ENCODE data around the gene RALGAPA2. TPM values are rescaled to one million over a fixed set of nuclear protein-coding genes. Genes with fewer than 3 reads are reported as not detected.
A peak's percentile ranks its signal among the peaks of the same experiment; 100 is the strongest.

The RALGAPA2 gene
- total RNA-seq, 2 experiments from 2014 or later = 20.2 to 26.4 TPM

- Mint-ChIP-seq H3K4me3 (peak overlapping the region; percentile 77), H3K36me3 (ENCODE audit: low read depth) (peaks cover 5% of the 10 kb centered on the region), H3K4me1 (peaks cover 24% of the 10 kb centered on the region), H3K27me3 (peaks cover 54% of the 10 kb centered on the region), H3K9me3 (ENCODE audit: low read depth) (no peaks in the 10 kb centered on the region), H3K27ac (peak overlapping the region; percentile 64)
- ChIA-PET CTCF (interaction anchor here (0.8 to 1.6 kb wide), 5 partner anchors 10 to 189 kb away, joined by 3 to 4 read pairs (median 3); no protein-coding TSS in a partner anchor), POLR2A (no interaction called here)
- ATAC-seq = no peak
- no peak for DNase-seq
- intact Hi-C loops (cut with DNase I, micrococcal nuclease) = no loop called here
Measured at GRCh38 chr20:20370094-20370575, 342.3 kb downstream of the RALGAPA2 start.

- Mint-ChIP-seq H3K9me3 (ENCODE audit: low read depth) (no peaks in the 10 kb centered on the region), H3K36me3 (ENCODE audit: low read depth) (peaks cover 5% of the 10 kb centered on the region), H3K27me3 (peaks cover 56% of the 10 kb centered on the region), H3K4me3 (peak overlapping the region; percentile 77), H3K4me1 (peaks cover 24% of the 10 kb centered on the region), H3K27ac (peak overlapping the region; percentile 64)
- CTCF ChIA-PET = interaction anchor here (0.8 to 1.6 kb wide), 3 partner anchors 9 to 82 kb away, joined by 3 to 4 read pairs (median 3); no protein-coding TSS in a partner anchor
- ATAC-seq (peak; percentile 10), DNase-seq (peak; percentile 59)
- POLR2A ChIA-PET = interaction anchor here (0.6 kb wide), 1 partner anchor 122 kb away, joined by 11 read pairs; no protein-coding TSS in a partner anchor
- intact Hi-C loops (cut with DNase I, micrococcal nuclease) = loop anchor here (2.0 to 10.0 kb wide), 7 partner anchors 118 to 1145 kb away; partner anchors contain the start of genes LINC00237 (in 1 of the 2), NKX2-2 (in 1 of the 2), RALGAPA2 (in 1 of the 2) and XRN2 (in 1 of the 2)
Measured at GRCh38 chr20:20369250-20370093, 343.0 kb downstream of the RALGAPA2 start.

GRCh38 chr20:20368418-20369249 is 343.8 kb downstream of the RALGAPA2 start:
- intact Hi-C loops (cut with DNase I, micrococcal nuclease) = loop anchor here (2.0 to 10.0 kb wide), 7 partner anchors 119 to 1146 kb away; partner anchors contain the start of genes LINC00237 (in 1 of the 2), NKX2-2 (in 1 of the 2), RALGAPA2 (in 1 of the 2) and XRN2 (in 1 of the 2)
- H3K4me3 Mint-ChIP-seq = peak overlapping the region; percentile 33
- H3K27me3 Mint-ChIP-seq = peaks cover 56% of the 10 kb centered on the region
- H3K27ac Mint-ChIP-seq = no peak overlapping the region
- H3K36me3 Mint-ChIP-seq (ENCODE audit: low read depth) = peaks cover 5% of the 10 kb centered on the region
- H3K9me3 Mint-ChIP-seq (ENCODE audit: low read depth) = no peaks in the 10 kb centered on the region
- DNase-seq (peak; percentile 41), ATAC-seq (peak; percentile 23)
- H3K4me1 Mint-ChIP-seq = peaks cover 29% of the 10 kb centered on the region
- ChIA-PET CTCF (interaction anchor here (1.0 kb wide), 1 partner anchor 9 kb away, joined by 3 read pairs; no protein-coding TSS in a partner anchor), POLR2A (interaction anchor here (0.6 to 1.4 kb wide), 2 partner anchors 123 to 129 kb away, joined by 3 to 11 read pairs; no protein-coding TSS in a partner anchor)

- no peaks in the 10 kb centered on the region for H3K9me3 Mint-ChIP-seq (ENCODE audit: low read depth)
- intact Hi-C loops (cut with DNase I, micrococcal nuclease) = loop anchor here (2.0 to 10.0 kb wide), 7 partner anchors 120 to 1147 kb away; partner anchors contain the start of genes LINC00237 (in 1 of the 2), NKX2-2 (in 1 of the 2), RALGAPA2 (in 1 of the 2) and XRN2 (in 1 of the 2)
- DNase-seq = peak; percentile 62
- peaks cover 27% of the 10 kb centered on the region for H3K4me1 Mint-ChIP-seq
- peak; percentile 52 for ATAC-seq
- peak within 1 kb of the TSS; percentile 66 for H3K4me3 Mint-ChIP-seq
- ChIA-PET POLR2A (interaction anchor here (1.4 kb wide), 1 partner anchor 130 kb away, joined by 3 read pairs; no protein-coding TSS in a partner anchor), CTCF (interaction anchor here (0.7 to 1.0 kb wide), 2 partner anchors 8 to 1059 kb away, joined by 3 to 4 read pairs; no protein-coding TSS in a partner anchor)
- H3K27ac Mint-ChIP-seq = no peak within 1 kb of the TSS
- H3K36me3 Mint-ChIP-seq (ENCODE audit: low read depth) = peaks cover 5% of the 10 kb centered on the region
- peaks cover 60% of the 10 kb centered on the region for H3K27me3 Mint-ChIP-seq
Measured at GRCh38 chr20:20367575-20368417, 344.6 kb downstream of the RALGAPA2 start, which contains the start of gene INSM1. INSM1 (plus strand) TSS chr20:20368104; CDS start chr20:20368268, 164 bp downstream.

GRCh38 chr20:20366876-20367574 is 345.4 kb downstream of the RALGAPA2 start:
- intact Hi-C loops (cut with DNase I, micrococcal nuclease) = loop anchor here (5.0 to 10.0 kb wide), 6 partner anchors 120 to 1148 kb away; partner anchors contain the start of genes LINC00237 (in 1 of the 2), NKX2-2 (in 1 of the 2), RALGAPA2 (in 1 of the 2) and XRN2 (in 1 of the 2)
- POLR2A ChIA-PET = interaction anchor here (0.6 kb wide), 1 partner anchor 122 kb away, joined by 3 read pairs; no protein-coding TSS in a partner anchor
- Mint-ChIP-seq H3K36me3 (ENCODE audit: low read depth) (peaks cover 5% of the 10 kb centered on the region), H3K27me3 (peaks cover 60% of the 10 kb centered on the region), H3K9me3 (ENCODE audit: low read depth) (no peaks in the 10 kb centered on the region), H3K4me1 (peaks cover 26% of the 10 kb centered on the region), H3K27ac (no peak overlapping the region), H3K4me3 (peak overlapping the region; percentile 66)
- ATAC-seq (no peak), DNase-seq (peak; percentile 39)
- CTCF ChIA-PET = interaction anchor here (0.6 to 0.7 kb wide), 2 partner anchors 35 to 1060 kb away, joined by 3 to 4 read pairs; no protein-coding TSS in a partner anchor

- CTCF ChIA-PET = interaction anchor here (0.6 kb wide), 1 partner anchor 34 kb away, joined by 3 read pairs; no protein-coding TSS in a partner anchor
- POLR2A ChIA-PET = interaction anchor here (0.6 kb wide), 1 partner anchor 122 kb away, joined by 3 read pairs; no protein-coding TSS in a partner anchor
- intact Hi-C loops (cut with DNase I, micrococcal nuclease) = loop anchor here (5.0 to 10.0 kb wide), 6 partner anchors 121 to 1148 kb away; partner anchors contain the start of genes LINC00237 (in 1 of the 2), NKX2-2 (in 1 of the 2), RALGAPA2 (in 1 of the 2) and XRN2 (in 1 of the 2)
Measured at GRCh38 chr20:20366551-20366875, 345.9 kb downstream of the RALGAPA2 start.

GRCh38 chr20:20365480-20366161 is 346.8 kb downstream of the RALGAPA2 start:
- Mint-ChIP-seq H3K9me3 (ENCODE audit: low read depth) (no peaks in the 10 kb centered on the region), H3K4me3 (peak overlapping the region; percentile 38), H3K4me1 (peaks cover 30% of the 10 kb centered on the region), H3K36me3 (ENCODE audit: low read depth) (peaks cover 3% of the 10 kb centered on the region), H3K27ac (peak overlapping the region; percentile 40), H3K27me3 (peaks cover 61% of the 10 kb centered on the region)
- DNase-seq (peak; percentile 62), ATAC-seq (peak; percentile 28)
- intact Hi-C loops (cut with DNase I, micrococcal nuclease) = loop anchor here (2.0 to 10.0 kb wide), 8 partner anchors 47 to 1149 kb away; partner anchors contain the start of genes LINC00237 (in 1 of the 2), NKX2-2 (in 1 of the 2), RALGAPA2 (in 1 of the 2) and XRN2 (in 1 of the 2)
- POLR2A ChIA-PET = no interaction called here
- CTCF ChIA-PET = no interaction called here

More at GRCh38 chr20:20366551-20366875, 345.9 kb downstream of the RALGAPA2 start:
- no peaks in the 10 kb centered on the region for H3K9me3 Mint-ChIP-seq (ENCODE audit: low read depth)
- no peak overlapping the region for H3K27ac Mint-ChIP-seq
- peaks cover 4% of the 10 kb centered on the region for H3K36me3 Mint-ChIP-seq (ENCODE audit: low read depth)
- peaks cover 25% of the 10 kb centered on the region for H3K4me1 Mint-ChIP-seq
- ATAC-seq = no peak
- peak overlapping the region; percentile 23 for H3K4me3 Mint-ChIP-seq
- no peak for DNase-seq
- H3K27me3 Mint-ChIP-seq = peaks cover 58% of the 10 kb centered on the region

- intact Hi-C loops (cut with DNase I, micrococcal nuclease) = loop anchor here (2.0 to 10.0 kb wide), 11 partner anchors 48 to 1150 kb away; partner anchors contain the start of genes NKX2-2 (in 2 of the 2), LINC00237 (in 1 of the 2), NKX2-4 (in 1 of the 2) and RALGAPA2 (in 1 of the 2)
- peak overlapping the region; percentile 51 for H3K4me3 Mint-ChIP-seq
- DNase-seq (no peak), ATAC-seq (no peak)
- no peaks in the 10 kb centered on the region for H3K9me3 Mint-ChIP-seq (ENCODE audit: low read depth)
- POLR2A ChIA-PET = no interaction called here
- peaks cover 34% of the 10 kb centered on the region for H3K4me1 Mint-ChIP-seq
- CTCF ChIA-PET = no interaction called here
- H3K27me3 Mint-ChIP-seq = peaks cover 61% of the 10 kb centered on the region
- peaks cover under 1% of the 10 kb centered on the region for H3K36me3 Mint-ChIP-seq (ENCODE audit: low read depth)
- H3K27ac Mint-ChIP-seq = peak overlapping the region; percentile 40
Measured at GRCh38 chr20:20364593-20365479, 347.6 kb downstream of the RALGAPA2 start.

All from activated CD4-positive, alpha-beta T cell treated with anti-CD3 and anti-CD28 coated beads for 36 hours (primary cell).